Heart right ventricle (tissue), 16 donors: ENCODE results near the gene NEUROD1. TPM values are rescaled to one million over a fixed set of nuclear protein-coding genes. Genes with fewer than 3 reads are reported as not detected.

Experiments
- ATAC-seq, 8 donors: fragments of 200-7000 bp; cut with Tn5 transposase; one replicate each; pipeline ENCODE4 v1.9.1; 2020; ENCODE audit warnings: mild to moderate bottlenecking in 8 of 8, moderate library complexity in 8 of 8, moderate number of reproducible peaks in 1 of 8
- DNase-seq, 2 donors: peaks; one replicate each; pipeline ENCODE4 v3.0.0-alpha.2; 2020
- H3K27ac ChIP-seq, 10 donors: fragments of 200-600 bp; sonication (generic) in 2 of 10; one replicate each; pipeline versions ENCODE4 v1.5.0 to v1.8.0; 2020 to 2022; ENCODE audit warnings: mild to moderate bottlenecking in 3 of 10
- H3K27me3 ChIP-seq, 7 donors: fragments of 200-600 bp; one replicate each; pipeline ENCODE4 v1.8.0; 2021 to 2022; ENCODE audit warnings: mild to moderate bottlenecking in 2 of 7
- H3K36me3 ChIP-seq, 9 donors: fragments of 200-600 bp; sonication (generic) in 1 of 9; one replicate each; pipeline versions ENCODE4 v1.5.0 to v1.8.0; 2020 to 2022; ENCODE audit warnings: mild to moderate bottlenecking in 2 of 9
- H3K4me1 ChIP-seq, 9 donors: fragments of 200-600 bp; sonication (generic) in 1 of 9; one replicate each; pipeline versions ENCODE4 v1.5.0 to v1.8.0; 2020 to 2022; ENCODE audit warnings: mild to moderate bottlenecking in 4 of 9
- H3K4me3 ChIP-seq, 10 donors: fragments of 200-600 bp; sonication (generic) in 2 of 10; one replicate each; pipeline versions ENCODE4 v1.5.0 to v1.8.0; 2020 to 2022; ENCODE audit warnings: mild to moderate bottlenecking in 7 of 10, moderate library complexity in 2 of 10
- H3K9me3 ChIP-seq, 11 donors: fragments of 200-600 bp in 10 of 11; sonication (generic) in 2 of 11; one replicate each; pipeline versions ENCODE4 v1.5.0 to v1.8.0; 2013 to 2022; ENCODE audit warnings: mild to moderate bottlenecking in 2 of 11, control low read depth in 1 of 11, moderate library complexity in 1 of 11
- CTCF ChIP-seq, 9 donors: fragments of 200-600 bp; sonication (generic) in 2 of 9; IDR thresholded peaks; one replicate each; pipeline versions ENCODE4 v1.5.0 to v1.8.0; 2021 to 2022; ENCODE audit warnings: antibody characterized with exemption in 9 of 9, mild to moderate bottlenecking in 5 of 9, moderate library complexity in 1 of 9
- WGBS, 2 donors: extraction: QIAGEN DNeasy Blood & Tissue Kit; methylation state at CpG; one replicate each; pipeline ENCODE4 v1.1.7; 2013; ENCODE audit warnings: inconsistent platforms in 1 of 2; 5-methylcytosine and 5-hydroxymethylcytosine counted together
- intact Hi-C, 10 donors: fragments of 100-400 bp; cut with DNase I; formaldehyde crosslinking; loops; one replicate each; pipeline versions ENCODE4 v1.11.1 to v1.14.2; 2022
- polyA plus RNA-seq, 2 donors: library from polyadenylated mRNA; stranded (reverse); fragments of 200-250 nt; gene quantifications; one replicate each; pipeline ENCODE4 v1.2.3, GENCODE V29; 2013
- total RNA-seq, 10 donors: library from RNA; stranded (reverse); fragmentation: NEBNext Ultra II Directional in 3 of 10; extraction: Animal tissue kit (Norgen Biotek cat#: 25700) in 3 of 10; gene quantifications; one replicate each; pipeline versions ENCODE4 v1.2.1 to v1.2.4, GENCODE V29; 2021 to 2023
- donor health status: Arrhythmogenic right ventricular cardiomyopathy.
- donor health status: ischemic (EF 13 %, LVEDD 7.1; RV severe dilation, severe dysfunction).
- donor health status: healthy with polysubstance abuse.
- donor health status: DM: no; HTN: yes; CAD: no.
- donor health status: DM: no; HTN: no; CAD: no.
- donor health status: ischemic (EF 25% LVEDD 6.9; RV normal size, moderate dysfunction).
- donor health status: ischemic (EF 25% LVEDD 5.7; RV mildly dilated, moderate dysfunction).
- donor health status: healthy.
- donor health status: DM: yes; HTN: yes; CAD: no.
- donor health status: Ischemic cardiomyopathy.
- donor health status: ischemic (EF 35%, LVEDD 5.7; RV mildly dilated, moderate dysfunction).
- donor health status: nonischemic (EF 11% LVEDD 7.7; RV severe dilation, severe dysfunction).
- donor health status: DM: yes; HTN: yes; CAD: no.
- donor health status: PGD.
- donor health status: ischemic (EF 29% LVEDD 5.4; RV normal size, mild dysfunction).
- donor health status: nonischemic (EF 23%, LVEDD 6.1; RV moderate dilation, normal function).

The NEUROD1 gene
- total and polyA plus RNA-seq, 12 donors, result not detected

- H3K4me3 ChIP-seq, result no peak overlapping the region
- H3K27ac ChIP-seq, result no peak overlapping the region
- no peaks in the 10 kb centered on the region for H3K36me3 ChIP-seq
- no peak for DNase-seq
- no peak for TF ChIP-seq CTCF (IDR thresholded peaks at IDR 0.05)
- peaks cover 0 to 15% (median 8%) of the 10 kb centered on the region in 9 donors for H3K4me1 ChIP-seq
- intact Hi-C loops, result no loop called here
- peaks cover 5 to 61% (median 49%) of the 10 kb centered on the region in 7 donors for H3K27me3 ChIP-seq
- WGBS, 2 donors, result 44 to 47% methylated on average over 7 of the region's 7 CpGs
- ATAC-seq, result no peak
- no peaks in the 10 kb centered on the region for H3K9me3 ChIP-seq
Observed at GRCh38 chr2:181655519-181655918, 24.8 kb downstream of the NEUROD1 start.

- Histone ChIP-seq H3K4me1 (no peaks in the 10 kb centered on the region), H3K4me3 (no peak overlapping the region), H3K27ac (no peak overlapping the region), H3K27me3 (peaks cover 0 to 31% (median 16%) of the 10 kb centered on the region in 7 donors), H3K9me3 (no peaks in the 10 kb centered on the region), H3K36me3 (no peaks in the 10 kb centered on the region)
- DNase-seq, result no peak
- WGBS, 2 donors, result 87 to 90% methylated on average over 4 of the region's 4 CpGs
- ATAC-seq, result no peak
- intact Hi-C loops, result no loop called here
- no peak for TF ChIP-seq CTCF (IDR thresholded peaks at IDR 0.05)
Observed at GRCh38 chr2:181649436-181649979, 30.8 kb downstream of the NEUROD1 start.

- H3K36me3 ChIP-seq, result no peaks in the 10 kb centered on the region
- intact Hi-C loops, result no loop called here
- H3K27me3 ChIP-seq, result peaks cover 0 to 35% (median 15%) of the 10 kb centered on the region in 7 donors
- H3K27ac ChIP-seq, result no peak overlapping the region
- H3K9me3 ChIP-seq, result no peaks in the 10 kb centered on the region
- TF ChIP-seq CTCF (IDR thresholded peaks at IDR 0.05), result no peak
- H3K4me3 ChIP-seq, result no peak overlapping the region
- ATAC-seq (no peak), DNase-seq (no peak)
- WGBS, 2 donors, result 87 to 88% methylated on average over 2 of the region's 2 CpGs
- H3K4me1 ChIP-seq, result no peaks in the 10 kb centered on the region
Observed at GRCh38 chr2:181648478-181649155, 31.7 kb downstream of the NEUROD1 start.

- no peak for TF ChIP-seq CTCF (IDR thresholded peaks at IDR 0.05)
- ATAC-seq (no peak), DNase-seq (no peak)
- Histone ChIP-seq H3K27me3 (peaks cover 0 to 31% (median 15%) of the 10 kb centered on the region in 7 donors), H3K4me3 (no peak overlapping the region), H3K4me1 (no peaks in the 10 kb centered on the region), H3K9me3 (no peaks in the 10 kb centered on the region), H3K36me3 (no peaks in the 10 kb centered on the region), H3K27ac (no peak overlapping the region)
- 85 to 96% methylated on average over 1 of the region's 1 CpG for WGBS, 2 donors
- intact Hi-C loops, result no loop called here
Observed at GRCh38 chr2:181646415-181646987, 33.8 kb downstream of the NEUROD1 start.
